Measurements from ENCODE around the gene NELFE. TPM values are rescaled to one million over a fixed set of nuclear protein-coding genes. Genes with fewer than 3 reads are reported as not detected.
A peak's percentile ranks its signal among the peaks of the same experiment; 100 is the strongest.
"Not testable (repeated sequence)": the region's sequence is repeated elsewhere in the genome, so short reads cannot be mapped to it uniquely, and the experiment has no call there.

NELFE gene
- total and polyA plus RNA-seq, 2 of the 13 experiments (the other 11 are each of a cell fraction or from before 2014, with no cell fraction given), result 51.3 to 69.8 TPM

- ATAC-seq; H3K4me3 ChIP-seq (replicated peaks in 1 of 3; ENCODE audit: insufficient read depth in 1 of 3, low read depth in 2 of 3, low read length in 3 of 3); H2AFZ ChIP-seq (ENCODE audit: low read length); H3K27me3 ChIP-seq (ENCODE audit: control insufficient read depth in 1 of 2, insufficient read depth in 2 of 2, low read length in 2 of 2); H3K9ac ChIP-seq (ENCODE audit: insufficient read depth, low read depth, low read length); FAIRE-seq; H4K20me1 ChIP-seq (ENCODE audit: insufficient read depth, low read length); CTCF ChIA-PET (ENCODE audit: low intra/inter-chr PET ratio, low total read pairs); H3K9me3 ChIP-seq (ENCODE audit: low read length); intact Hi-C loops (cut with micrococcal nuclease; ENCODE audit: unreplicated experiment); POLR2A ChIA-PET; H3K4me2 ChIP-seq (ENCODE audit: low read depth, low read length); in situ Hi-C loops (cut with HindIII; ENCODE audit: extremely low pct_ligation_motif_present, low pct_unique_long_range_greater_than_20kb); H3K79me2 ChIP-seq (ENCODE audit: insufficient read depth, low read length); H3K27ac ChIP-seq (ENCODE audit: extremely low read length, insufficient read depth, low read length); H3K36me3 ChIP-seq (replicated peaks in 1 of 2; ENCODE audit: control insufficient read depth in 1 of 2, insufficient read depth in 2 of 2, low read length in 2 of 2): not testable (repeated sequence)
- DNase-seq (ENCODE audit: low spot score), result peak; percentile 0
- 89% methylated on average over 10 of the region's 13 CpGs for WGBS (ENCODE audit: low lambda C conversion rate)
- 0 out of 2 replicates have a peak, but pooled peaks have one; percentile 6 for TF ChIP-seq SAP130 (CRISPR knock-in tag; IDR thresholded peaks at IDR 0.05; ENCODE audit: low read depth)
- peaks cover 31% of the 10 kb centered on the region for H3K4me1 ChIP-seq (ENCODE audit: insufficient read depth, low read length)
- BruUV-seq (replicated peaks), result TSS peak; percentile 71
These were observed 46.2 kb upstream of the NELFE start for GRCh38 chr6:32004864-32005537.

GRCh38 chr6:32004393-32004792, 45.6 kb upstream of the NELFE start:
- peak; percentile 1 for DNase-seq (ENCODE audit: low spot score)
- H3K27ac ChIP-seq (ENCODE audit: extremely low read length, insufficient read depth, low read length); CTCF ChIA-PET (ENCODE audit: low intra/inter-chr PET ratio, low total read pairs); H3K9ac ChIP-seq (ENCODE audit: insufficient read depth, low read depth, low read length); H3K4me3 ChIP-seq (replicated peaks in 1 of 3; ENCODE audit: insufficient read depth in 1 of 3, low read depth in 2 of 3, low read length in 3 of 3); POLR2A ChIA-PET; ATAC-seq; intact Hi-C loops (cut with micrococcal nuclease; ENCODE audit: unreplicated experiment); H3K4me2 ChIP-seq (ENCODE audit: low read depth, low read length); FAIRE-seq; H3K36me3 ChIP-seq (replicated peaks in 1 of 2; ENCODE audit: control insufficient read depth in 1 of 2, insufficient read depth in 2 of 2, low read length in 2 of 2); H3K27me3 ChIP-seq (ENCODE audit: control insufficient read depth in 1 of 2, insufficient read depth in 2 of 2, low read length in 2 of 2); BruUV-seq (replicated peaks); H2AFZ ChIP-seq (ENCODE audit: low read length); H3K9me3 ChIP-seq (ENCODE audit: low read length); H4K20me1 ChIP-seq (ENCODE audit: insufficient read depth, low read length); in situ Hi-C loops (cut with HindIII; ENCODE audit: extremely low pct_ligation_motif_present, low pct_unique_long_range_greater_than_20kb); H3K79me2 ChIP-seq (ENCODE audit: insufficient read depth, low read length); TF ChIP-seq NR2F6 (IDR thresholded peaks at IDR 0.05); HNF4G (IDR thresholded peaks at IDR 0.05; ENCODE audit: borderline replicate concordance, low read depth, low read length): not testable (repeated sequence)
- peaks cover 31% of the 10 kb centered on the region for H3K4me1 ChIP-seq (ENCODE audit: insufficient read depth, low read length)
- WGBS (ENCODE audit: low lambda C conversion rate), result 91% methylated on average over 4 of the region's 4 CpGs
- TF ChIP-seq ETV5 (CRISPR knock-in tag; IDR thresholded peaks at IDR 0.05; ENCODE audit: borderline replicate concordance), result peak; percentile 27; the same call in 1 of the 2 replicates
- TF ChIP-seq NR2F6 (CRISPR knock-in tag; IDR thresholded peaks at IDR 0.05), result 0 out of 2 replicates have a peak, but pooled peaks have one; percentile 10
- TF ChIP-seq ZNF740 (CRISPR knock-in tag; IDR thresholded peaks at IDR 0.05), result peak; percentile 24; the same call in 1 of the 2 replicates
- peak; percentile 47; the same call in 1 of the 2 replicates for TF ChIP-seq HNF4G (CRISPR knock-in tag; IDR thresholded peaks at IDR 0.05; ENCODE audit: borderline replicate concordance, low read depth)
- TF ChIP-seq SP5 (CRISPR knock-in tag; IDR thresholded peaks at IDR 0.05; ENCODE audit: borderline replicate concordance, low read depth), result 0 out of 2 replicates have a peak, but pooled peaks have one; percentile 19
- TF ChIP-seq PATZ1 (CRISPR knock-in tag; IDR thresholded peaks at IDR 0.05), result peak; percentile 48; the same call in 1 of the 2 replicates
- TF ChIP-seq SAP130 (CRISPR knock-in tag; IDR thresholded peaks at IDR 0.05; ENCODE audit: low read depth), result 0 out of 2 replicates have a peak, but pooled peaks have one; percentile 31
- peak; percentile 56; the same call in 1 of the 2 replicates for TF ChIP-seq ZBTB7B (CRISPR knock-in tag; IDR thresholded peaks at IDR 0.05)
- peak; percentile 64; the same call in 1 of the 2 replicates for TF ChIP-seq ZFP1 (CRISPR knock-in tag; IDR thresholded peaks at IDR 0.05)
- 0 out of 2 replicates have a peak, but pooled peaks have one; percentile 39 for TF ChIP-seq PAXIP1 (CRISPR knock-in tag; conservative IDR thresholded peaks at IDR 0.05)
